DMS153 (cell line): ENCODE results near the gene ARHGEF11.

Experiments
- DNase-seq: peaks from one replicate; lab custom pipeline; 2025; lab: John Stamatoyannopoulos, UW

Gene ARHGEF11

DNA sequence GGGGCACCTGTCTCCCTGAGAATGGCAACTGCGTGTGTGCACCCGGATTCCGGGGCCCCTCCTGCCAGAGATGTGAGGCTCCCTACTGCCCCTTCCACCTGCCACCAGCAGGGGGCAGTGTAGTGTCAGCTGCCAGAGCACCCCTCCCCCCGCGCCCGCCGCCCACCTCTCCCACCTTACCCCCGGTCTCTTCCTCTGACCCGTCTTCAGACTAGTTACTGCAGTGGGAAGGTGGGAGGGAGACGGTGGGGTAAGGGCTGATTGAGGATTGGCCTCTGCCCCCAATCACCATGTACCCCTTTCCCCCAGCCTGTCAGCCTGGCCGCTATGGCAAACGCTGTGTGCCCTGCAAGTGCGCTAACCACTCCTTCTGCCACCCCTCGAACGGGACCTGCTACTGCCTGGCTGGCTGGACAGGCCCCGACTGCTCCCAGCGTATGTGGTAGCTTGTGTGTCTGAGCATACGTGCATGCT, 135.2 kb downstream of the ARHGEF11 start:
- DNase-seq, result peak; percentile 25

DNA sequence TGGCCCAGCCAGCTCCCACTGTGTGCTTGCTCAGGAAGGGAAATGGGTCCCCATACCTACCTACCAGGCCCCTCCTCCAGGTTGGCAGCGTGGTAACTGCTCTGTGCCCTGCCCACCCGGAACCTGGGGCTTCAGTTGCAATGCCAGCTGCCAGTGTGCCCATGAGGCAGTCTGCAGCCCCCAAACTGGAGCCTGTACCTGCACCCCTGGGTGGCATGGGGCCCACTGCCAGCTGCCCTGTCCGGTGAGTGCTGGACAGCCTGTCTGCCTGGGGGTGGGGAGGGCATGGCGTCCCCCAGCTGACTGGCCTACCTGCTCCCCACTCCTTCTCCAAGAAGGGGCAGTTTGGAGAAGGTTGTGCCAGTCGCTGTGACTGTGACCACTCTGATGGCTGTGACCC, 135.9 kb downstream of the ARHGEF11 start:
- DNase-seq, result no peak

DNA sequence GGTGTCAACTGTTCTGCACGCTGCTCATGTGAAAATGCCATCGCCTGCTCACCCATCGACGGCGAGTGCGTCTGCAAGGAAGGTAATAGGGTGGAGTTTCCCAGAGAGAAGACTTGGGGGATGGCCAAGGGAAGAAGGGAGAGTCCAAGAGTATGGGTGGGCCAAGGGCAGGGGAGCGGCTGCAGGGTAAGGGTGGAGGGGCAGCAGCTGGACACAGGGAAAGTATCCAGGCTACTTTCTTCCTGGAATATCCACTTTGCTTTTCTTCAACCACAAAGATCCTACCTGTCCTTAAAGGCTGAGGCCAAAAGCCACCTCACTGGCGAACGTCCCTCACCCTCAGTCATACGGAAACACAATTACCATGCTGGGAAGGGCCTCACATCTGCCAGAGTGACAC, 136.6 kb downstream of the ARHGEF11 start:
- no peak for DNase-seq

DNA sequence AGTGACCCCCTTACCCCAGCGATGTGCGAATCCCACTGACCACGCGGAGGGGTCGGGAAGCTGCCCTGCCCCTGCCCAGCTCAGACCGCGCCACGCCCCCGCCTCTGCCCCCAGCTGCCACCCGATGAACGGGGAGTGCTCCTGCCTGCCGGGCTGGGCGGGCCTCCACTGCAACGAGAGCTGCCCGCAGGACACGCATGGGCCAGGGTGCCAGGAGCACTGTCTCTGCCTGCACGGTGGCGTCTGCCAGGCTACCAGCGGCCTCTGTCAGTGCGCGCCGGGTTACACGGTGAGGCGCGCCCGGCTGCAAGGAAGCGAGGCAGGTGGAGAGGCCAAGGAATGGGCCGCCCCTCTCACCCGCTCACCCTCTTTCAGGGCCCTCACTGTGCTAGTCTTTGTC, 137.0 kb downstream of the ARHGEF11 start:
- DNase-seq, result no peak

DNA sequence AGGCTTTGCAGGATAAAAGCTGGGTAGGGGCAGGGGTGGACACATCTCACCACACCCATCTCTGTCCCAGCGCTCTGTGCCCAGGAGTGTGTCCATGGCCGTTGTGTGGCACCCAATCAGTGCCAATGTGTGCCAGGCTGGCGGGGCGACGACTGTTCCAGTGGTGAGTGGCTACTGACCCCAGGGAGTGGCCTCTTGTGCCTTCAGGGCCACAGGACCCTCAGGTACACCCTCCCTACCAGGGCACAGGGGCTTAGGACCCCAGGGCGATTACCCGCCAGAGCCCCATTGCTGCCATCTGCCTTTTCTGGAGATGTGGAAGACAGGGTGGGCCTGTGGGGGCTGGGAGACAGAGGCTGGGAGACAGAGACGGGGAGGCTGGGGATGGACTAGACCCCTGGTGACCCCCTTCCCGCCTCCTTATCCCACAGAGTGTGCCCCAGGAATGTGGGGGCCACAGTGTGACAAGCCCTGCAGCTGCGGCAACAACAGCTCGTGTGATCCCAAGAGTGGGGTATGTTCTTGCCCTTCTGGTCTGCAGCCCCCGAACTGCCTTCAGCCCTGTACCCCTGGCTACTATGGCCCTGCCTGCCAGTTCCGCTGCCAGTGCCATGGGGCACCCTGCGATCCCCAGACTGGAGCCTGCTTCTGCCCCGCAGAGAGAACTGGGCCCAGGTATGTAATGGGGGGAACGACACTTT, 139.2 kb downstream of the ARHGEF11 start:
- no peak for DNase-seq

DNA sequence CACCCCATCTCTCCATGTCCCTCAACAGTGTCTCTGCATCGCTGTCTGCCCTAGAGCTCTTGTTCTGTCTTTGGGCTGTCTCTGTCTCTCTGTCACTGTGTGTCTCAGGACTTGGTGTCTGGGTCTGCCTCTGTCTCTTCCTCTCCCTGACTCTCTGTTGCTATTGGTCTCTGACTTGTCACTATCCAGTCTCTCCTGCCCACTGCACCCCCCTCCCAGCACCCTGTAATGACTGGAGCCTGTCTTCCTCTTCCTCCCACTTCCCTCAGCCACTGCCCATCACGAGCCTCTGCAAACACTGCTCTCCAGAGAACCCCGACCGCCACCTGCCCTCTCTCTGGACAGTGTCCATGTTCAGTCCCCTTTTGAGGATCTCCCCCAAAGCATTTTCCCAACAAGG, 139.9 kb downstream of the ARHGEF11 start:
- no peak for DNase-seq

DNA sequence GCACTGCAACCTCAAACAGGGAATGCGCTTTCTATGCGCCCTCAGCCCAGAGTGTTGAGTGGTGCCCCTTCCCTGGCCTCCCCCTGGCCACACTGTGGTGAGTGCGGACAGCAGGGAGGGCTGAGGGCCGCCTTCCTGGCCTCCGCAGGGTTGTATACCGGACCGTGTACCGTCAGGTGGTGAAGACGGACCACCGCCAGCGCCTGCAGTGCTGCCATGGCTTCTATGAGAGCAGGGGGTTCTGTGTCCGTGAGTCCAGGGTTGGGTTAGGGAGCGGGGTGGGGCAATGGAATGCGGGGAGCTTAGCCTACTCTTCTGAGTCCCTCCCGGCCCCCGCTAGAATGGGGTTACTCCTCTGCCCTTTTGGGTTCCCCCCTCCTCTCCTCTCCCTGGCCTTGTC, 140.4 kb downstream of the ARHGEF11 start:
- no peak for DNase-seq

DNA sequence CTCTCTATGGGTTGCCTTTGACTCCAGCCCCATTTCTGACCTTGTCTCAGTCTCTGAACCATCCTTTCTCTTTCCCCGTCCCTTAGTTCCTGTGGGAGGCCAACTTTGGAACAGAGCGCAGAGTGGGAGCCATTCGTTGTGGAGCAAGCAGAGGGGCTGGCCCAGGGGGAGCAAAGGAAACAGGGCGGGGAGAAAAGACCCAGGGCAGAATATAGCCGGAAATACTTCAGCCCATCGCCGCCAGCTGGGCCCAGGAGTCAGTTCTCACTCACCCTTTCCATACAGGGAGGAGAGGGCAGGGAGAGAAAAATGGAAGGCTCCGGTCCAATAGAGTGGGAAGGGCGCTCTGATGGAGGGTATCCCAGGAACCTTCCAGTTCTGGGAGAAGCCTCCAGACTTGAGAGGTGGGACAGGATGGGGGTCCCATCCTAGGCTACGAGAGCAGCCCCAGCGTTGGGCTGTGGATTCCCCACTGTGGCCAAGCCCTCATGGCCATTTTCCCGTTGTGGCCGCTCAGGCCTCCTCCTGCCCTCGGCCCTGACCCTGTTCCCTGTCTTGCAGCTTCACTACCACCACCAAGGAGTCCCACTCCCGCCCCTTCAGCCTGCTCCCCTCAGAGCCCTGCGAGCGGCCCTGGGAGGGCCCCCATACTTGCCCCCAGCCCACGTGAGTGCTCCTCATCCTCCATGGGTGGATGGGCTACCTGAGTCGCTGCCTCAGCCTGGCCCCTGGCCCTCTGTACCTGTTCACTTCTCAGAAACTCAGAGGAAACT, 141.2 kb downstream of the ARHGEF11 start:
- DNase-seq, result no peak

DNA sequence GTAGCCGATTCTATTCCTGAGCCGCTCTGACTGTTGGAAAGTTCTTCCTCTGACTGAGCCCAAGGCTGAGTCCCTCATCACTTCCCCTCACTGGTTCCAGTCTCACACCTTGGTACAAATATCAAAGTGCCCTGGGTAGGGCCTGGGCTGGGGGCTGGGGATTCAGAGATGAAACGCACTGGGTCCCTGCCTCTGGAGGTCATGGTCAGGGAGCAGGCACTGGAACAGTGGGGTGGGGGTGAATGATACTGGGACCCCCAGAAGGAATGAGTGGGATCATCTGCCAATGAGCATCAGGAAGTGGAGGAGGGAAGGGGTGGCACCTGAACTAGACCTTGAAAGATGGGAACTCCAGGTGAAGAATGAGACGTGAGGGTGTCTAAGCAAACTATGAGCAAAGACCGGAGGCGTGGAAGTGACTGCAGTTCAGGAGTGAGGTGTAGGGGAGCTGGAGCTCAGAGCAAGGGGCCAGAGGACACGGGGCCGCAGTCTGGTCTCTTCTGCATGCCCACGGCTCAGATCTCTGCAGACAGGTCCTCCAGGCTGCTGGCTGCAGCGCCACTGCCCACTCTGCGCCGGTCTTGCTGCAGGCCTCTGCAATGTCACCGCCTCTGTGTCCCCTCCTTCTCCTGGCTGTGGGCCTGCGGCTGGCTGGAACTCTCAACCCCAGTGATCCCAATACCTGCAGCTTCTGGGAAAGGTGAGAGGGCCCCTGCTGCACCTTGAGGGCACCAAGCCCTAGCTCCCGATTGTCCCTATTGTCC, 142.0 kb downstream of the ARHGEF11 start:
- no peak for DNase-seq

DNA sequence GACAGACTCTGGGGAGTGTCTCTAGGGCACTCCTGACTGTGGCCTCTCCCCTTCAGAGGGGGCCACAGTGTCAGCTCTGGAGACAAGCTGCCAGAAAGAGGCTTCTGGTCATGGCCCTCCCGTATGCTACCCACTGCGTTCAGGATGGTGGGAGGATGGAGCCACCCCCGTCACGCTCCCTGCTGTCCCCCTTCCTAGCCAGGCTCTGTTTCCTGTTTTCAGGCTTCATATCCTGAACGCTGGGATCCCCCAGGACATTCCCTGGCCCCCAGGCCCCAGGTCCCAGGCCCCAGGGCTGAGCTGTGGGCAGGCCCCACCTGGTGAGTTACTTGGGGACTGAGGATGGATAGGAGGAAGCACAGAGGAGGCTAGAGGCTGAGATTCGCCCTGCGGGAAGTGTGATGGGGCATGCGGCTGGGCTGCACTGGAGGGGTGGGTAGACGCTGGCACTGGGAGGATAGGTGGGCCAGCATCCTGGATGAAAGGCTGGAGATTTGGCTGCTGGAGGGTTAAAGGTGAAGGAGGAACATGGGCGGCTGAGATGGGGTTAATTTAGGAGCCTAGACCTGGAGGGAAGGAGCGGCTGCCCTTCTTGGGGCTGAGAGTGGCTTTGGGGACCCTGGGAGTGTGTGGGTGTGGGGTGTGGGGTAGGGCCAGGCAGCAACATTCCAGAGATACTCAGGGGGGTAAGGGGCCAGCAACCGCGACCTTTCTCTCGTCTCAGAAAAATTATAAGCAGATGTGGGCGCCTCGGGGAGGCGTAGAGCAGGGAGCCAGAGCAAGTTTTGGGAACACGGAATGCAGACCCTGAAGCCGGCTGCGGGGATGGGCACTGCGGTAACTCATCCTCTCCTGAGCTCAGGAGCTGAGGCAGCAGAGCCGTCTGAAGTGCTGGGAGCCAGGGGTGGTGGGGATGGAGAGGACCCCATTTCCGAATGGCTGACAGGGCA, 143.3 kb downstream of the ARHGEF11 start:
- DNase-seq, result no peak

DNA sequence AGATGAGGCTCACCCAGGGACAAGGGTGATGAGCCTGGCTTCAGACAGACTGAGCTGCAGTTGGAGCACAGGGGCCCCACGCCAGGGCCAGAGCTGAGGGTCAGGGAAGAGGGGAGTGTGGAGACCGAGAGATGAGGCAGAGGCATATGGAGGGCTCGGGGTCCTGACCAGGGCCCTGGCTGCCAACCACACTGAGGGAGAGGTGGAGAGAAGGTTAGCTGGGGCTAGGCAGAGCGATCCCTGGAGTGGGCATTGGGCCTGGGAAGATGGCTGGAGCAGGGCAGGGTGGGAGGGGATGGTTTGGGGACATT, 144.0 kb downstream of the ARHGEF11 start:
- DNase-seq, result no peak

DNA sequence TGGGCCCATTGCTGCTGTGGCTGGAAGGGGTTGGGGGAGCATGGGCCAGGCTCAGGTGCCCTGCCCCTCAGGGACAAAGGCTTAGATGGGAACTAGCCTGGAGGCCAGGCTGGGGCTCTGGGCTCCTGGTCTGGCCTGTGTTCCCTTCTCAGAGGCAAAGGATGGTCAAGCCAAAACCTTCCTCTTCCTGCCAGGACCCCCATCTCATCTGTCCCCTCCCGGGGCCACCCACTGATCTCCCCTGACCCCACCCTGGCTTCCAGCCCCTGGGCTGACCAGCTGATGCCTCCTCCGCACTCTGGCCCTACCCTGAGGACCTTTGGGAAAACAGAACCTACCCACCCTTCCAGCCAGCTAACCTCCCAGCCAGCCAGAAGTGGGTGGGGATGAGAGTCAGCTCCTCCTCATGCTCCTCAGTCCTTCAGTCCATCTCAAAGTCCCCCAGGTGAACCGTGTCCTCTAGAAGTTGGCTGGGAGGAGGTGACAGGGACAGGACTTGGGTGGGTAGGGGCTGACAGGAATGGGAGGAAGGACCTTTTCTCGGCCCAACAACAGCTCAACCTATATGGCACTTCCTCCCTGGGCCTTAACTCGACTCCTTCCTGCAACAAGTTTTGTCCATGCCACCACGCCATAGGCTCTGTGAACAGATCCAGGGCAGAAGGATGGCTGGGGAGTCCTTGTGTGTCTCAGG, 144.5 kb downstream of the ARHGEF11 start:
- no peak for DNase-seq

DNA sequence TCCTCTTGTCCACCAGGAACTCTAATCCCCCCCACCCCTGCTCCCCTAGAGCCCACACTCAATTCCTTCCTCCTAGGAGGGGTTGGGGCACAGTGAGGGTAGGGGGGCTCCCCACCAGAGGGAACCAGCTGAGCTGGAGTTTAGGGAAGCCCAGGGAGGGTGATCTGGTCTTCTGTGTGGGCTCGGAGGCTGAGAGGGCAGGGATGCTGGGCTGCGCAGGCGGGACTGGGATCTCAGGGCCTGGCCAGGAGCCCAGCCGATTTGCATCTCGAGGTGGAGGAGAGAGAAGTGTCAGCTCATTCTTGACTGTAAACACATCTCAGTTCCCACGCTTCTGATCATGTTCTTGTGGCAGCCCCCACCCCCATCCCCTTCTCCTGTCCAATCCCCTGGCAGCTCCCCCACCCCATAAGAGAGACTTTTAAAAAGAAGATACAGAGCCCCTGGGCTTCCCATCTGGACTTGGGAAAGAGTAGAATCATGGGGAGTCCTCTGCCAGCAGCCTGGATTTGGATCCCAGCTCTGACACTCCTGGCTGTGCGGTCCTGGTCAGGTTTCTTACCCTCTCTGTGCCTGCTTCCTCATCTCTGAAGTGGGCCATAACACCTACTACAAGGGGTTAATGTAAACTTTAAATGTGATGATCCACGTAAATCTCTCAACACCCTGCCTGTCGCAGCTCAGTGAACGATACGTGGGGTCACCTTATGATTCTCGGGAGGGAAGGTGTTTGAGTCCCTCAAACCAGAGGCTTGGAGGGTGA, 145.4 kb downstream of the ARHGEF11 start:
- DNase-seq, result no peak

DNA sequence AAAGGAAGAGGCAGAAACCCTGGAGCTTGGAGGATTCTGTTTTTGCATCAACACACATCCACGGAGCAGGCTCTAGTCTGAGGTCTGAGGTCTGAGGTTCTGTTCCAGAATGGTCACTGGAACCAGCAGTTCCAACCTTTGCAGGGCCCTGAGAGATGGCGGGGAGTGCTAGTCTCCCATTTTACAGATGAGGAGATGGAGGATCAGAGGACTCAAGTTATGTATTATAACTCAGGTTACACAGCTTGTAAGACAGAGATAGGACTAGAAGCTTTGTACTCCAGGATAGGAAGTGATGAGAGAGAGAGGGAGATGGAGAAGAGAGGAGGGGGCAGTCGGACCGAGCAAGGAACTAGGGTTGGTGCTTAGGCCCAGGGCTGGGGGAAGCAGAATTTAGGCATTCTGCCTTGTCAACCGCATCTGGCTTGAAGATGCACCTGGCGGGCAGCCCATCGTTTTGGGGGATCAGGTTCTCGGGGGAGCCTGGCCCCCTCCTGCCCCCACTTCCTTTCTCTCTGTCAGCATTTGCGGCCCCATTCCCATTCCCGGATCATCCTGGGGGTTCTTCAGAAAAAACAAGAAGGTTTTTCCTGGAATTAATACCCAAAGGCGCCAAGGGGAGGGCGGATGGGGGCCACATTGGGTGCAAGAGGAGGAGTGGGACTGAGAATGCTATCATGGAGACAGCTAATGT, 146.4 kb downstream of the ARHGEF11 start:
- no peak for DNase-seq

DNA sequence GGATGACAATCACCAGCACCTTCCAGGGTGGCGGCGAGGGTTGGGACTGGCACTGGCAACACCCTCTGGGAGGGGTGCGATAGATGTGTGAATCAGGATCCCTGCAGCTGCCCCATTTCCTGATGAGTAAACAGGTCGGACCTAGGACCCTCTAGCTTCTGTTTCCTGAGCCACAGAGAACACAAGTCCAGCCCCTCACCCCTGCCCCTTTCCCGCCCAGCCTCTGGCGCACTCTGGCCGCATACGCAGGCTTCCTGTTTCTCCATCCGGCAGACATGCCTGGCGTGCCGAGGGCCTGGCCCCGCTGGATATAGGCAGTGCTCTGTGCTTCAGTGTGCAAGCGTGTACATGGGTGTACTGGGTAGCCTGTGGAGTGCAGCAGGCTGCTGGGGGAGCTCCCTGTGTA, 147.4 kb downstream of the ARHGEF11 start:
- DNase-seq, result no peak

DNA sequence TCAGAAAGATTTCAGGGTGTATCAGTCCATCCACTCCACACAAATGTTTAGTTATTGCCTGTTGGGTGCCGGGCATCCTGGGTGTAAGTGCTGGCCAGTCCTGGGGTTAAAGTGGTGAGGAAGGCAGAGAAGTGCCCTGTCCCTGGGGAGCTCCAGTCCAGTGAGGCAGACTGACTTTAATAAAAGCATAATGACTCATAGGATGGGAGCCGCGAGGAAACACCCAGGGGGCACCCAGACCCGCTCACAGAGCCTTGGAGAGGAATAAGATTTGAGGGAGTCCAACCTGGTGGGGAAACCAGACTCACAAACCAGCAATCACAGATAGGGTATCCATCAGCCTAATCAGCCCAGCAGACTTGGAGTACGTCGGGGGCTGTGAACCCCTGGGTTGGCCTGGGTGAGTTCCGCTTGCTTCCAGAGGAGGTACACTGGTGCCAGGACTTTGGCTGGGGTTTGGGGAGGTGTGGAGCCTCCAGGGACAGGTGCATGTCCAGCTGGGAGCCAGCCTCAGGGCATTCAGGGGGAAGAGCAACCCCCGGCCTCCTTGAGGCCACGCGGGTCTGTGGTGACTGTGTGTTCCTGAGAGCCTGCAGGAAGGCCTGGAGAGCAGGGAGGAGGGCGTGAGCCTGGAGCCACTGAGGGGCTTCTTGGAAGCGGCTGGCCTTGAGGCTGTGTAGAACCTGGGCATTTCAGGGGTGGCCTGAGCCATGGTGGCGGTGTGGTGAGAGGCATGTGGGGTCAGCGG, 148.3 kb downstream of the ARHGEF11 start:
- DNase-seq, result no peak

DNA sequence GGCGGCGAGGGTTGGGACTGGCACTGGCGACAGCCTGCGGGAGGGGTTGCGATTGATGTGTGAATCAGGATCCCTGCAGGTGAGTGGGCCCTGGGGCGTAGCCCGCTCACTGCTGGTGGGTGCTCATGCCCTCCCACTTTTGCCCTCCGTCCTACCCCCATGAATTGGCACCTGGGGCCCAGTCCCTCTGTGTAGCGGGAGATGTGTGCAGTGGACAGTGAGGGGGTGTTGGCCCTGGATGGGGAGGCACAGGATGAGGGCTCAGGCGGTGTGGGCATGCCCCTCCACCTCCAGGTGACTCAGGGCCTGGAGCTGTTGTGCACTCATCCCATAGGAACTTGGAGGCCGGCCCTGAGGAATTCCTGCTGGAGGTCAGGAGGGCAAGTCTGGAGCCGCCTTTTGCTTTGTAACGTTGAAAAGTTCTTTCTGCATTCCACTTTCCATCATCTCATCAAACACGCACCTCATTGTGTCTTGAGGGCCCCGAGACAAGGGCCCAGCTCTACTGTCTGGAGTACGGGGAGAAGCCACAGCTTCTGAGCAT, 149.0 kb downstream of the ARHGEF11 start:
- no peak for DNase-seq

DNA sequence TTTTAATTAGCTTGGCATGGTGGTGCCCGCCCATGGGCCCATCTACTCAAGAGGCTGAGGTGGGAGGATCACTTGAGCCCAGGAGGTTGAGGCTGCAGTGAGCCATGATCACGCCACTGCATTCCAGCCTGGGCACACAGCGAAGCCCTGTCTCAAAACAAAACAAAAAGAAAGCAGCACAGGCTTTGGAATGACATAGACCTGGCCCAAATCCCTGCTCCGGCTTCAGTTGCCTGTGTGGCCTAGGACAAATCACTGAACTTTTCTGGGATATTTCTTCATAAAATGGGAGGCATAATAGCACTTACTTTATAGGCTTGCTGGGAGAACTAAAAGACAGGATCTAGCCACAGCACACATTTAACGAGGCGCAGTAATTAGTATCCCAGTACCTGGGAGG, 149.6 kb downstream of the ARHGEF11 start:
- DNase-seq, result no peak

DNA sequence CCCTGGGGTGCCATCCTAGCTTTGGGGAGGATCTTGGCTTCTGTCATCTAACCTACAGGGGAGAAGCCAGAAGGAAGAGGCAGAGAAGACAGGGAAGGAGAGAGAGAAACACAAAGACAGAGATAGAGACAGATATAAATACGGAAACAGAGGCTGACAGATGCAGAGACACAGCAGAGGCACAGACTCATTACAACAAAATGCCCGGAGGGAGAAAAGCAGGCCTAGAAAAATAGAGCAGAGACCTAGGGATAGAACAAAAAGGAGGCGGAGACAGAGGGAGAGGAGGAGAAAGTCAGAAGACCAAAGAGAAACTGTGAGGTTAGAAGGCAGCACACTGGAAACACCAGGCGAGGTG, 150.1 kb downstream of the ARHGEF11 start:
- DNase-seq, result no peak
